Islet of Langerhans (tissue), 1 donor: Measurements from ENCODE around the gene MRPS7.
"Not testable (repeated sequence)": the region's sequence is repeated elsewhere in the genome, so short reads cannot be mapped to it uniquely, and the experiment has no call there.

Experiments used
- FAIRE-seq: peaks from one replicate; lab custom pipeline; 2011; peaks lifted over from hg19 to GRCh38; lab: Jason Lieb, UNC

The MRPS7 gene

DNA sequence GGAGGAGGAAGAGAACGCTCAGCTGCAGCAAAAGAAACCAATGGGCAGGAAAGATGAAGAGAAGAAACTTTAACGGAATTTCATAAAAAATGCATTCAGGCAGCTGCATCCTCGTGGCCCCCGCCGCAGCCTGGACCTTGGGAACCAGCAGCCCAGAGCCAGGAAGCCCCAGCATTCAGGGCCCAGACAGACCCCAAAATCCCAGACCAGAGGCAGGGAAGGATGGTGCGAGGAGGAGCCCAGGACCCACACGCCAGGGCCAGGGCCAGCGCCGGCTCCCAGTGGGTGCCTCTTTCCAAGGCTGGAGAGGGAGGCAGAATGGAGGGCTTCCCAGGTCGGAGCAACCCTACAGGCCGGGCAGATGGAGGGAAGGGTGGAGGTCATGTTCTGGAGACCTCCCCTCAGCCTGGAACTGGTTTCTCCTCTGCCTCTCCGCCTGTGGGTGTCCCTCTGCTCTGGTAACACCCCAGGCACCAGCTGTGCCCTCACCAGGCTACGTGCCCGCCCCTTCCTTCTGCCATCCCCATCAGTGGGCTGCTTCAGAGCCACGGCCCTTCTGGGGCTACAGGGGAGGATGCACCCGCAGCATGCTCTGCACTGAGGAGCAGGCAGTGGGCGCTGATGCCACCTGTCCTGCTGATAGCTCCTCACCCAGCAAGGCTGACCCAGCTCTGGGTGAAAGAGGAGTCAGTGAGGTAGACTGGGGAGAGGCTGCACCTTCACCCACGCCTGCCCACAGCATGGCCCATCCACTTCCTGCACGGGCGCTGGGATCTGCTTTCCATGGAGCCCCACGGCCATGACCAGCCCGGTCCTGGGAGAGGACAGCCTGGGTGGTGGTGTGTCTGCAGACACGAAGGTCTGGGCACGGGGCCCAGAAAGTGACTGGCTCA is 10.5 kb downstream of the MRPS7 start:
- no peak for FAIRE-seq

- FAIRE-seq = no peak
Observed at GRCh38 chr17:75272848-75273184, 11.1 kb downstream of the MRPS7 start.

DNA sequence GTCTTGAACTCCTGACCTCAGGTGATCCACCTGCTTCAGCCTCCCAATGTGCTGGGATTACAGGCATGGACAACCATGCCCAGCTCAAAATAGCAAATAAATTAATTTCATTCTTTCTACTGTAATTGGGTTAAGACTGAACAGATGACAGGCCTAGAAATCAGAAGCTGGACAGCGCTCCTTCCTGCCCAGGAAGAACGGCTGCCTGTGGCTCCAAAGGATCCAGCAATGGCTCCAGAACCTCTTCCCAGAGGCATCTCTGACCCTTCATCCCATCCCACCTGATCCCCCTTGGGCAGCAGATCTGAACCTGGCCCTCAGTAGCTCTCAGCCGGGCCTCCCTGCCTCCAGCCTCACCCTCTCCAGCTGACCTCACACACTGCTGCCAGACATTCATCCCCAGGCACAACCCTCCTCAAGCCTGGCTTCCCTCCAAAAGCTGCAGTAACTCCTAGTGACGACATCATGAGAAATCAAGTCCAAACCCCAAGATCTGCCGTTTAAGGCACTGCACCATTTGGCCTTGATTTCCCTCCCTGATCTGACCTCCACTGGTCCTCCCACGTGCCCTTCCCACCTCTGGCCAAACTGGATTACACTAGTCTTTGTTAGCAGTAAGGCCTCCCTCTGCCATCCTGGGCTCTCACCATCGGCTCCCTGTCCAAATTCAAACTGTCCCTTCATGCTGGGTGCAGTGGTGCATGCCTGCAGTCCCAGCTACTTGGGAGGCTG is 12.5 kb downstream of the MRPS7 start:
- FAIRE-seq = no peak

GRCh38 chr17:75277664-75278071 is 16.0 kb downstream of the MRPS7 start:
- no peak for FAIRE-seq

DNA sequence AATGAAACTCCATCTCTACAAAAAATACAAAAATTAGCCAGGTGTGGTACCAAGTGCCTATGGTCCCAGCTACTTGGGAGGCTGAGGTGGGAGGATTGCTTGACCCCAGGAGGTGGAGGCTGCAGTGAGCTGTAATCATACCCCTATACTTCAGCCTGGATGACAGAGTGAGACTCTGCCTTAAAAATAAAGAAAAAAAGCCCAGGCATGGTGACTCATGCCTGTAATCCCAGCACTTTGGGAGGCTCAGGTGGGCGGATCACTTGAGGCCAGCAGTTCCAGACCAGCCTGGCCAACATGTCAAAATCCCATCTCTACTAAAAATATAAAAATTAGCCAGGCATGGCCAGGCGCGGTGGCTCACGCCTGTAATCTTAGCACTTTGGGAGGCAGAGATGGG is 18.5 kb downstream of the MRPS7 start:
- FAIRE-seq = not testable (repeated sequence)

DNA sequence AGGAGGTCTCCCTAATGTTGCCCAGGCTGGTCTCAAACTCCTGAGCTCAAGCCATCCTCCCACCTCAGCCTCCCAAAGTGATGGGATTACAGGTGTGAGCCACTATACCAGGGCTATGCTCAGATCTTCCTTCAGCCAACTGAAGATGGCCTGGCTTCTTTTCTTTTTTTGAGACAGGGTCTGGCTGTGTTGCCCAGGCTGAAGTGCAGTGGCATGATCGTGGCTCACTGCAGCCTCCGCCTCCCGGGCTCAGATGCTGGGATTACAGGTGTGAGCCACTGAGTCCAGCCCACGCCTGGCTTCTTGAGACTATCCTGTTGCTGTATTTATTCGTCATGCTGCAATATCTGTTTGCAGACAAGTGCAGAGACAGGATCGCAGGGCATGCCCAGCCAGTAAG is 23.4 kb downstream of the MRPS7 start:
- no peak for FAIRE-seq

DNA sequence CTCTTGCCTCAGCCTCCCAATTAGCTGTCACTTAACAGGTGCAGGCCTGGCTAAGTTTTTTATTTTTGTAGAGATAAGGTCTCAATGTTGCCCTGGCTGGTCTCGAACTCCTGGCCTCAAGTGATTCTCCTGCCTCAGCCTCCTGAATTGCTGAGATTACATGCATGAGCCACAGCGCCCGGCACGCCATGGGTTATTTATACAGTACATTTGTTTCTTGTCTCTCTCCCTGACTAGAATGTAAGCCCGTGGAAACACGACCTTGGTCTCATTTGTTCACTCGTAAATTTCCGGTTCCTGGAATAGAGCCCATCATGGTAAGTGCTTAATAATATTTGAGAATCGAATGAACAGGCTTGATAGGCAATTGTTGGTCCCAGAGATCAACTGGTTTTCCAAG is 25.5 kb downstream of the MRPS7 start:
- FAIRE-seq = no peak

DNA sequence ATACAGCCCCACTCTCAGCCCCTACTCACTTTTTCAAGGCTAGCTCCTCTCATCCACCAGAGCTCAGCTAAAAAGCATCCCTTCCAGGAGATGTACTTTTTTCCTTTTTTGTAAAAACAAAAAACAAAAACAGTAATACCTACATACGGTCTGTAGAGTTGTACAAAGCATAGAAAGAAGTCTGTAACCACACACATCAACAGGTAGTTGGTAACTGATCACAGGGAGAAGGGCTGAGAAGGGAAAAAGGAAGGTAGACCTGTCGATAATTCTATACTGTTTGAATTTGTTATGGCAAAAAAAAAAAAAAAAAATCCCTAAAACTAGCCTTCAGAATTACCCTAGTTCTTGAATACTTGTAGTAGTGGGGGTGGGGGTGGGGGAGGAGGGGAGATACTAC is 26.7 kb downstream of the MRPS7 start:
- no peak for FAIRE-seq

GRCh38 chr17:75288770-75289114 is 27.1 kb downstream of the MRPS7 start:
- no peak for FAIRE-seq

- FAIRE-seq = no peak
Observed at GRCh38 chr17:75289115-75289831, 27.6 kb downstream of the MRPS7 start, which contains the start of gene SLC25A19. Gene SLC25A19 (minus strand): TSS chr17:75289433. CDS start chr17:75286764, 2,669 bp downstream.

- no peak for FAIRE-seq
Observed at GRCh38 chr17:75289832-75290337, 28.2 kb downstream of the MRPS7 start.

- not testable (repeated sequence) for FAIRE-seq
Observed at GRCh38 chr17:75292810-75293448, 31.2 kb downstream of the MRPS7 start.

DNA sequence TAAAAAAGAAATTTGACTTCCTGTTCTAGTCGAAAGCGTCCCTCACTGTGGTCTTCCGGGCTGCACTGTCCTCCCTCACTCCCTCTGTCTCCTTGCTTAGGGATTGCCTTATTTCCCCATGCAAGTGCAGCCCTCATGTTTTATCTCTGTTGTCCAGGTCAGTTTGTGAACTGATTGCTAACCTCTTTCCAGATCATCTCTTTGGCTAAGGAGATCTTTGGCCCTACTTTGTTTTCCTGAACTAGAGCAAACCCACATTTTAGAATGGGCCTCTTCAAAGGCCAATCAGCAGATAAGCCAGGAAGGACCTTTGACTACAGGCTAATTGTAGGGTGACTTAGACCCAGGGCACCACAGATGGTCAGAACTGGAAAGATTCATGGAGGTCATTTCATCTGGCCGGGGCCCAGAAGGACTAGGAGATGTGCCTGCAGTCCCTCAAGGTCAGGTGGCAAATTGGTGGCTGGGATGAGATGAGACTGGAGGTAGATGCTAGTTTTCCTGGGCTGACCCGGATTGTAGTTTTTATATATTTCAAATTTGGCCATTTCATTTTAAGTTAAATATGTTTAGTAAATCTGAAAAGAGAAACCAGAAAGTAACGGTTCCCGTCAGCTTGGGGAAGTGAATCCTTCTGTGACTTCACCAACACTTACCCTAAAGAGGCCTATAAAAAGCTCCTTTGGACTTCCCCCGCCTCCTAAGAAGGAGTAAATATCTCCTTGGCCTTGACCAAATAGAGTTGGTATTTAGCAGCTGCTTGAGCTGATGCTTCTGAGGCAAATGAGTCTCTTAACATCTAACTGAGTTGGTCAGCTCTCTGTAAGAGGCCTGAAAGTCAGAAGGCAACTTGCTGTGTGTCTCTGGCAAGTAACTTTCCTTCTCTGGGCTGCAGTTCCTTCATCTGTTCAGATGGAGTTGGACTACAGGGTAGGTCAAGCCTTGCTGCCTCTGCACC is 33.8 kb downstream of the MRPS7 start:
- no peak for FAIRE-seq

DNA sequence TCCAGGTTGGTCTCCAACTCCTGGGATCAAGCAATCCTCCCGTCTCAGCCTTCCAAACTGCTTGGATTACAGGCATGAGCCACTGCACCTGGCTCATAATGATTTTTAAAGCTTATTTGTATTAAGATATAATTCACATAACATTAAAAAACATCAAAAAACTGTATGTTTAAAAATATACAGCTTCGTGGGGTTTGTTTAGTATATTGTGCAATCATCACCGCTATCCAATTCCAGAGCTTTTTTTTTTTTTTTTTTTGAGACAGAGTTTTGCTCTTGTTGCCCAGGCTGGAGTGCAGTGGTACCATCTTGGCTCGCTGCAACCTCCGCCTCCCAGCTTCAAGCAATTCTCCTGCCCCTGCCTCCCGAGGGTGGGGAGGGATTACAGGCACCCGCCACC is 38.6 kb downstream of the MRPS7 start:
- no peak for FAIRE-seq

DNA sequence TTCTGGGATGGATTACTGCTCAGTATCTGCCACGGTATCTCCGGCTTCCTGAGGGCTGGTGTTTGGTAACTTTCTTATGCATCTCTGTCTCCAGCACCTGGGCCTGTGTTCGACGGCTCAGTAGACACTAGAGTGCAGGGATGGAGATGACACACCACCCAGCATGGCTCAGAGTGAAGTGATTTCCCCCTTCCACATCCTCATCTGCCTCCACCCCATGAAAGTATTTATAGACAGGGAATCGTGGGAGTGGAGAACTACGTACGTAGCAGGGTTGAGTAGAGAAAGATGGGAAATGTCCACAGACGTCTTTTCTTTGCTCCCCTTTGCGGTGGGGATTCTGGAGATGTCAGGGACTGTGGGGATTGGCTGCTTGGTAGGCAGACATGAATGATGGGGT is 39.4 kb downstream of the MRPS7 start:
- FAIRE-seq = no peak

DNA sequence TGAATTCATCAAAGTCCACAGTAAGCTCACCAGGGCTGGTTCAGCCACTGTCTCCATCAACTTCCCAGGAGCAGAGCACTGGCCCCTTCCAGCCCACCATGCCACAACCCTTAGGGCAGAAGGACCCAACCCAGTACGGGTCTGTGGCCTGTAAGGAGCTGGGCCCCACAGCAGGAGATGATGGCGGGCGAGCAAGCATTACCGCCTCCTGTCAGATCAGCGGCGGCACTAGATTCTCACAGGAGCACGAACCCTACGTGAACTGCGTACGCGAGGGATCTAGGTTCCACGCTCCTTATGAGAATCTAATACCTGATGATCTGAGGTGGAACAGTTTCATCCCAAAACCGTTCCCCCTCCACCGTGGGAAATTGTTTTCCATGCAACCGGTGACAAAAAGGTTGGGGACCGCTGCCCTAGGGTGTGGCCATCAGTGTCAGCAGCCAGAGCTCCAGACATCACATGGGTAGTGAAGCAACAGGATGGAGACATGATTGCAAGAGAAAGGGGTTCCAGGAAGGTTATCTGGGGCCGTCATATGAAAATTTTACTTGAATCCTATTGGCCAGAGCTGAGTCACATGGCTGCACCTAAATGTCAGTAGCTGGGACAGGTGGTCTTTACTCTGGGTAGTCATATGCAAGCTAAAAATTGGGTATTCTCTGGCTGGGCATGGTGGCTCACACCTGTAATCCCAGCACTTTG is 40.0 kb downstream of the MRPS7 start:
- no peak for FAIRE-seq

GRCh38 chr17:75307957-75308731 is 46.5 kb downstream of the MRPS7 start:
- FAIRE-seq = no peak

DNA sequence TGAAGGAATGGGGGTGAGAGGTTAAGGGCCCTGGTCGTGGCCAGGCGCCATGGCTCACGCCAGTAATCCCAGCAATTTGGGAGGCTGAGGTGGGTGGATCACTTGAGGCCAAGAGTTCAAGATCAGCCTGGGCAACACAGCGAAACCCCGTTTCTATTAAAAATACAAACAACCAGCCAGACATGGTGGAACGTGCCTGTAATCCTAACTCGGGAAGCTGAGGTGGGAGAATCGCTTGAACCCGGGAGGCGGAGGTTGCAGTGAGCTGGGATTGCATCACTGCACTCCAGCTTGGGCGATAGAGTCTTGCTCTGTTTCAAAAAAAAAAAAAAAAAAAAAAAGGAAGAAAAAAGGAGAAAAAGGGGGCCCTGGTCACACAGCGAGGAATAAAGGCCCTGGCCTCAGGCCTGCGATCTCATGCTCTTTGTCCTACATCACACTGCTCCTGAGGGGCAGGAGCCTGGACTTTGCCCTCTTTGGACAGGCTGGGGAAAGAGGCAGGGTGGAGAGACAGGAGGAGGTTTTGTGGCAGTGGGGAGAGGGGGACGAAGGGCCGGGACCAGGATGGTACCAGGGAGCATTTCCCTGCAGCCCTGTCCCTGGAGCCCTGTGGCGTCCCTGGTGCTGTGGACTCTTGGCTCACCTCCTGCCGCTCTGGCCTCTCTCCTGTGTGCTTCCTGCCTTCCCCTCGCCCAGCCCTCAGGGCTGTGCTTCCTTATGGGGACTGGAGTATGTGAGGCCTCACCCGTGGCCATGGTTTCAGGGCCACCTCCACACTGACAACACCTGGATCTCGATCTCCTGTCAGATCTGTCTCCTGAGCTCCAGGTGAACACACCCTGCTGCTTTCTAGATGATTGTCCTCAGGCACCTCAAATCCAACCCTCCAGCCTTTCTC is 47.3 kb downstream of the MRPS7 start:
- FAIRE-seq = no peak
